DMS153 treated with DMSO at 0.1 percent for 48 hours (cell line): ENCODE results near the gene TEAD1.
A peak's percentile ranks its signal among the peaks of the same experiment; 100 is the strongest.

Experiments
- DNase-seq: peaks from one replicate; lab custom pipeline; 2025; ENCODE audit not compliant: unreplicated experiment; lab: John Stamatoyannopoulos, UW

TEAD1 gene

GRCh38 chr11:12886508-12886907 lies 212.3 kb downstream of the TEAD1 start:
- no peak for DNase-seq

GRCh38 chr11:12888525-12889158 lies 214.4 kb downstream of the TEAD1 start:
- DNase-seq = peak; percentile 50

- no peak for DNase-seq
Measured at GRCh38 chr11:12889243-12889642, 215.0 kb downstream of the TEAD1 start.

GRCh38 chr11:12890476-12890875 lies 216.3 kb downstream of the TEAD1 start:
- DNase-seq = no peak

- DNase-seq = peak; percentile 14
Measured at GRCh38 chr11:12893787-12894672, 219.8 kb downstream of the TEAD1 start.

GRCh38 chr11:12897390-12897789 lies 223.2 kb downstream of the TEAD1 start:
- DNase-seq = no peak

GRCh38 chr11:12897867-12898266 lies 223.6 kb downstream of the TEAD1 start:
- DNase-seq = no peak

GRCh38 chr11:12900496-12900895 lies 226.3 kb downstream of the TEAD1 start:
- DNase-seq = no peak

GRCh38 chr11:12901272-12901671 lies 227.1 kb downstream of the TEAD1 start:
- DNase-seq = no peak

GRCh38 chr11:12901874-12902481 lies 227.8 kb downstream of the TEAD1 start:
- no peak for DNase-seq

GRCh38 chr11:12902791-12903486 lies 228.7 kb downstream of the TEAD1 start:
- no peak for DNase-seq

GRCh38 chr11:12905435-12905834 lies 231.2 kb downstream of the TEAD1 start:
- DNase-seq = no peak

GRCh38 chr11:12906501-12906900 lies 232.3 kb downstream of the TEAD1 start:
- no peak for DNase-seq

GRCh38 chr11:12909879-12910278 lies 235.7 kb downstream of the TEAD1 start:
- DNase-seq = no peak

- no peak for DNase-seq
Measured at GRCh38 chr11:12914400-12914912, 240.2 kb downstream of the TEAD1 start.

- DNase-seq = no peak
Measured at GRCh38 chr11:12915093-12915492, 240.9 kb downstream of the TEAD1 start.

GRCh38 chr11:12917822-12918221 lies 243.6 kb downstream of the TEAD1 start:
- DNase-seq = no peak

GRCh38 chr11:12918667-12919066 lies 244.4 kb downstream of the TEAD1 start:
- no peak for DNase-seq

GRCh38 chr11:12922418-12922817 lies 248.2 kb downstream of the TEAD1 start:
- DNase-seq = no peak

GRCh38 chr11:12922980-12923507 lies 248.8 kb downstream of the TEAD1 start:
- DNase-seq = no peak

- DNase-seq = no peak
Measured at GRCh38 chr11:12924650-12925049, 250.4 kb downstream of the TEAD1 start.
